Coronary artery (tissue), 2 donors: ENCODE measurements around the gene ATAD5.
A peak's percentile ranks its signal among the peaks of the same experiment; 100 is the strongest.

Experiments
- DNase-seq: peaks from one replicate; pipeline ENCODE4 v3.0.0-alpha.2; 2017; ENCODE audit warnings: low spot score
- H3K27ac ChIP-seq, 2 donors: fragments of 200-600 bp; sonication (generic); one replicate each; pipeline ENCODE4 v1.5.1; 2016 to 2019
- H3K4me3 ChIP-seq: fragments of 200-600 bp; sonication (generic); 2 replicates; pipeline ENCODE4 v1.5.1; 2016; ENCODE audit warnings: mild to moderate bottlenecking, moderate library complexity
- CTCF ChIP-seq: fragments of 200-600 bp; sonication (generic); IDR thresholded peaks from one replicate; pipeline ENCODE4 v1.5.1; 2019; ENCODE audit warnings: antibody characterized with exemption

Gene ATAD5

GRCh38 chr17:30939051-30939689 lies 107.4 kb downstream of the ATAD5 start:
- Histone ChIP-seq H3K4me3 (no peak overlapping the region), H3K27ac (peak overlapping the region in 1 of 2 donors; percentile 22)
- no peak for TF ChIP-seq CTCF
- DNase-seq = no peak

- no peak overlapping the region for H3K27ac ChIP-seq
- no peak for TF ChIP-seq CTCF
- DNase-seq = no peak
- no peak overlapping the region for H3K4me3 ChIP-seq
Observed at GRCh38 chr17:30942308-30943079, 110.7 kb downstream of the ATAD5 start.
